ENCODE data around the gene PSME1.
A peak's percentile ranks its signal among the peaks of the same experiment; 100 is the strongest.

PSME1 gene

DNA sequence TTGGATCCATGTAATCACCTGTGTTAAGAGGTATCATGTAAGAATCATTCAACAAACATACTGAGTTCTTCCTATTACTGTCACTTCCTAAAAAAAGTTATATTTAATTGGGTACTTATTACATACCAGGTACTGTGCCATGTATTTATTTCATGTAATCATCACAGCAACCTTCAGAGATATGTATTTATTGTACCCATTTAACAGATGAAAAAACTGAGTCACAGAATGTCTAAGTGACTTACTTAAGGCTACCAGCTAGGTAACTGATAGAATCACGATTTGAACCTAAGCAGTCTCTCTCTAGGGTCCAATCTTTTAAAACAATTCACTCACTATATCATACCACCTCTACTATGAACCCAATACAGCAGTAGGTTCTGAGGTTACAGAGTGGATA is 8.5 kb downstream of the PSME1 start:
- Histone ChIP-seq H3K4me1 (peaks cover 64 to 69% (median 67%) of the 10 kb centered on the region in 10 experiments), H3K4me3 (peak overlapping the region in 3 of 10 experiments; percentile 46 to 99 (median 98); a peak in 3 of 20 replicates), H3K36me3 (peaks cover 24 to 51% (median 40%) of the 10 kb centered on the region in 11 experiments), H3K27me3 (no peaks in the 10 kb centered on the region), H3K27ac (peak overlapping the region in 1 of 11 experiments; percentile 5; a peak in 1 of 22 replicates), H3K9ac (no peak overlapping the region), H3K4me2 (peak overlapping the region in 10 of 11 experiments; percentile 85 to 98 (median 96); a peak in 20 of 22 replicates), H3K9me3 (replicated peaks in 1 of 11) (no peaks in the 10 kb centered on the region), H4K20me1 (peaks cover 0 to 59% (median 36%) of the 10 kb centered on the region in 11 experiments; a peak in 18 of 22 replicates)
- no peak for TF ChIP-seq Cebpa-rat (IDR thresholded peaks at IDR 0.05)

DNA sequence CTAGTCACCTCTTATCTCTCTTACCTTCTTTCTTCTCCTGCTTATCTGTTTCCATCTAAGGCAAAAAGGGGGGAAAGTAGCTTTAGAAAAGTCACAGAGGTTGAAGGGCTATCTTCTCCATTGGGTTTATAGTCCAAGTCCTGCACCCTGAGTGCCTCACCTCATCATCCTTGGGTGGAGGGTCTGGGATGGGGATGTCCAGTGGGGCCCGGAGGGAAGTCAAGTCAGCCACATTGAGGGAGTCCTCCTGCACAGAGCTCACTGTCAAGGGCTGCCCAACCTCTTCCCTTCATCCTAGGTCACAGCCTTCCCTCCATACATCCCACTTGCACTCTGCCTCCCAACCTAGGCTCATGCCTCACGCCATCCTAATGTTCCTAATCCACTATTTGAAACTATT is 9.2 kb downstream of the PSME1 start:
- Histone ChIP-seq H4K20me1 (peaks cover 3 to 59% (median 39%) of the 10 kb centered on the region in 11 experiments; a peak in 18 of 22 replicates), H3K9ac (peak overlapping the region in 9 of 11 experiments; percentile 89 to 96 (median 91); a peak in 19 of 22 replicates), H3K4me3 (peak overlapping the region; percentile 88 to 99 (median 92)), H3K36me3 (peaks cover 29 to 54% (median 44%) of the 10 kb centered on the region in 11 experiments), H3K27ac (peak overlapping the region in 6 of 11 experiments; percentile 83 to 94 (median 88); a peak in 7 of 22 replicates), H3K9me3 (replicated peaks in 1 of 11) (no peaks in the 10 kb centered on the region), H3K27me3 (no peaks in the 10 kb centered on the region), H3K4me2 (peak overlapping the region; percentile 85 to 98 (median 95)), H3K4me1 (peaks cover 59 to 66% (median 61%) of the 10 kb centered on the region in 10 experiments)
- TF ChIP-seq Cebpa-rat (IDR thresholded peaks at IDR 0.05), result no peak

- Histone ChIP-seq H3K27ac (peak overlapping the region; percentile 27 to 94 (median 88); a peak in 21 of 22 replicates), H3K27me3 (no peaks in the 10 kb centered on the region), H3K9ac (peak overlapping the region; percentile 79 to 96 (median 90)), H3K9me3 (replicated peaks in 1 of 11) (no peaks in the 10 kb centered on the region), H3K4me2 (peak overlapping the region; percentile 85 to 98 (median 95)), H3K4me3 (peak overlapping the region; percentile 88 to 99 (median 92)), H3K4me1 (peaks cover 57 to 72% (median 59%) of the 10 kb centered on the region in 10 experiments), H4K20me1 (peaks cover 4 to 59% (median 43%) of the 10 kb centered on the region in 11 experiments; a peak in 18 of 22 replicates), H3K36me3 (peaks cover 35 to 60% (median 51%) of the 10 kb centered on the region in 11 experiments)
- TF ChIP-seq Cebpa-rat (IDR thresholded peaks at IDR 0.05), result no peak
These were observed 9.9 kb downstream of the PSME1 start for GRCh38 chr14:24145690-24146452.

- Histone ChIP-seq H3K27ac (peak within 1 kb of the TSS; percentile 57 to 94 (median 88)), H3K4me2 (peak within 1 kb of the TSS; percentile 95 to 100 (median 97)), H3K36me3 (peaks cover 42 to 67% (median 57%) of the 10 kb centered on the region in 11 experiments), H3K27me3 (no peaks in the 10 kb centered on the region), H3K9me3 (replicated peaks in 1 of 11) (no peaks in the 10 kb centered on the region), H3K4me1 (peaks cover 57 to 74% (median 59%) of the 10 kb centered on the region in 10 experiments), H3K9ac (peak within 1 kb of the TSS; percentile 87 to 96 (median 90)), H3K4me3 (peak within 1 kb of the TSS; percentile 88 to 99 (median 92)), H4K20me1 (peaks cover 4 to 63% (median 48%) of the 10 kb centered on the region in 11 experiments; a peak in 18 of 22 replicates)
- TF ChIP-seq Cebpa-rat (IDR thresholded peaks at IDR 0.05), result no peak
These were observed 10.5 kb downstream of the PSME1 start, which contains the start of gene PSME2 for GRCh38 chr14:24146453-24146977. TSS of gene PSME2 (minus strand) at chr14:24146610. CDS start at chr14:24146581, 29 bp downstream.

DNA sequence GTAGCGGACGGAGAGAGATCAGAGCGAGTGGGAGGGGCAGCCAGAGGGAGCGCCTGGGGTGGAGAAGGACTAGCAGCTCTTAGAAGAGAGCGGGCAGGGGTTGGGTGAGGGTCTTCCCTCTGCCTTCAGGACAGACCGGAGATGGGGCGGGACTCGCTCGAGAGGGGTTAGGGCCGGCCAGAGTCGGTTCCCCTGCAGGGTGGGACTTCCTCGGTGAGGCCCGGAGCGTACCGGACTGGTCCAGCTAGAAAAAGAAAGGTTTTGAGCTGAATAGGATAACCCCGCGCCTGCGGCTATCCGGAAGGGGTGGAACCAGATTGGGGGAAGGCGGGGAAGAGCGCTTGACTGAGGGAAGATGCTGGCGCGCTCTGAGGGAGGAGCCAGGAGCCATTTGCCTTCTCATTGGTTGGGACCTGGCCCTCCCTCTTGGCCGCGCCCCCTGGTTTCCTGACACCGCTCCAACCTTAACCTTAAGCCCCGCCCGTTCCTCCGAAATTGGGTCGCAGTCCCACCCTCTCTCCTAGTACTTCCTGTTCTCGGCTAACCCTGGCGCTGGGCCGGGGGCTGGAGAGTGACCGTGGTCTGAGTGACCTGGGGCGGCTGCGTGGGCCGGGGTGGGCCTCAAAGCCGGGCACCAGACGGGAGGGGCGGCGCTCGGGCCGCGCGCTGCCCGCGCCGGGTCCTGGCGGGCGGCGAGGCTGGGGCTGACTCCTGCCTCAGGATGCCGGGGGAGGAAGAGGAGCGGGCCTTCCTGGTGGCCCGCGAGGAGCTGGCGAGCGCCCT is 11.2 kb downstream of the PSME1 start, which contains the start of gene RNF31:
RNF31 (plus strand) TSS at position 521 of the 783 bp plus-strand sequence; CDS start at position 722, 201 bp downstream.
- Histone ChIP-seq H3K27me3 (no peaks in the 10 kb centered on the region), H3K4me2 (peak within 1 kb of the TSS; percentile 95 to 100 (median 97)), H3K4me1 (peaks cover 52 to 69% (median 54%) of the 10 kb centered on the region in 10 experiments), H3K4me3 (peak within 1 kb of the TSS; percentile 88 to 99 (median 92)), H3K9me3 (replicated peaks in 1 of 11) (no peaks in the 10 kb centered on the region), H3K36me3 (peaks cover 48 to 73% (median 64%) of the 10 kb centered on the region in 11 experiments), H4K20me1 (peaks cover 4 to 68% (median 53%) of the 10 kb centered on the region in 11 experiments; a peak in 18 of 22 replicates), H3K9ac (peak within 1 kb of the TSS; percentile 87 to 96 (median 90)), H3K27ac (peak within 1 kb of the TSS; percentile 57 to 94 (median 88))
- no peak for TF ChIP-seq Cebpa-rat (IDR thresholded peaks at IDR 0.05)

GRCh38 chr14:24147761-24148428 is 11.9 kb downstream of the PSME1 start:
- H3K4me1 ChIP-seq, result peaks cover 45 to 62% (median 47%) of the 10 kb centered on the region in 10 experiments
- peaks cover 56 to 75% (median 67%) of the 10 kb centered on the region in 11 experiments for H3K36me3 ChIP-seq
- H3K4me3 ChIP-seq, result peak overlapping the region; percentile 88 to 99 (median 92)
- peak overlapping the region; percentile 91 to 100 (median 97) for H3K4me2 ChIP-seq
- TF ChIP-seq Cebpa-rat (IDR thresholded peaks at IDR 0.05), result no peak
- peaks cover 4 to 66% (median 53%) of the 10 kb centered on the region in 11 experiments; a peak in 18 of 22 replicates for H4K20me1 ChIP-seq
- no peaks in the 10 kb centered on the region for H3K27me3 ChIP-seq
- H3K9me3 ChIP-seq (replicated peaks in 1 of 11), result no peaks in the 10 kb centered on the region
- peak overlapping the region; percentile 86 to 96 (median 90) for H3K9ac ChIP-seq
- peak overlapping the region; percentile 57 to 94 (median 82) for H3K27ac ChIP-seq

- H3K9ac ChIP-seq, result peak overlapping the region in 10 of 11 experiments; percentile 27 to 96 (median 90); a peak in 14 of 22 replicates
- H3K36me3 ChIP-seq, result peaks cover 56 to 73% (median 63%) of the 10 kb centered on the region in 11 experiments
- H4K20me1 ChIP-seq, result peaks cover 4 to 53% (median 41%) of the 10 kb centered on the region in 11 experiments; a peak in 18 of 22 replicates
- H3K9me3 ChIP-seq (replicated peaks in 1 of 11), result no peaks in the 10 kb centered on the region
- H3K4me1 ChIP-seq, result peaks cover 30 to 50% (median 36%) of the 10 kb centered on the region in 10 experiments
- no peaks in the 10 kb centered on the region for H3K27me3 ChIP-seq
- TF ChIP-seq Cebpa-rat (IDR thresholded peaks at IDR 0.05), result no peak
- H3K4me3 ChIP-seq, result no peak overlapping the region; a peak in 1 of 20 replicates
- H3K4me2 ChIP-seq, result peak overlapping the region in 9 of 11 experiments; percentile 91 to 100 (median 97); a peak in 14 of 22 replicates
- H3K27ac ChIP-seq, result no peak overlapping the region
These were observed 13.4 kb downstream of the PSME1 start for GRCh38 chr14:24149302-24149969.

Measured in BLaER1 treated with 17β-estradiol and CSF1 and Interleukin-3, amounts not matched to agents 10 nM and 100 nM (cell line).